ENCODE results near the gene SLC39A5. TPM values are rescaled to one million over a fixed set of nuclear protein-coding genes. Genes with fewer than 3 reads are reported as not detected.

Gene SLC39A5
- total and polyA plus RNA-seq, 8 donors, result 0.15 to 450 (median 8.0) TPM; not detected in 3

DNA sequence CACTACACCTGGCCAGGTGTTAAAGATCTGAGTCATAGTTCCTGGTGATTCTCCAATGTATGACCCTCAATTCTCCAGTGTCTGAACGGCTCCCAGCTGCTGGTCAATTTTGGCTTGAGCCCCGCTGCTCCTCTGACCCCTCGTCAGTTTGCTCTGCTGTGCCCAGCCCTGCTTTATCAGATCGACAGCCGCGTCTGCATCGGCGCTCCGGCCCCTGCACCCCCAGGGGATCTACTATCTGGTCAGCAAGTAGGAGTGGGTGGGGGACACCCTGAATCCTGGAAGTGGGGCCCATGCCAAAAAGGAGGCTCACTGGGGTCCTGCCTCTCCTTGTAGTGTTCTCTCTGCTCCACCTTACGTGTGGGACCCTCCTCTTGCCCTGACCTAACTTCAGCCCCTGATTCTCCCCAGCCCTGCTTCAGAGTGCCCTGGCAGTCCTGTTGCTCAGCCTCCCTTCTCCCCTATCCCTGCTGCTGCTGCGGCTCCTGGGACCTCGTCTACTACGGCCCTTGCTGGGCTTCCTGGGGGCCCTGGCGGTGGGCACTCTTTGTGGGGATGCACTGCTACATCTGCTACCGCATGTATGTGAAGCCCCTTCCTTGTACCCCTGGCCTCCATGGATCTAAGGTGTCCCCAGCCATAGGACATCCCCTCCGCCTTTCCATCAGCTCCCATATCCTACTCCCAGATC, 5.0 kb downstream of the SLC39A5 start:
- WGBS, 5 donors, result 49 to 73% (median 59%) methylated on average over 15 to 16 of the region's 16 CpGs

DNA sequence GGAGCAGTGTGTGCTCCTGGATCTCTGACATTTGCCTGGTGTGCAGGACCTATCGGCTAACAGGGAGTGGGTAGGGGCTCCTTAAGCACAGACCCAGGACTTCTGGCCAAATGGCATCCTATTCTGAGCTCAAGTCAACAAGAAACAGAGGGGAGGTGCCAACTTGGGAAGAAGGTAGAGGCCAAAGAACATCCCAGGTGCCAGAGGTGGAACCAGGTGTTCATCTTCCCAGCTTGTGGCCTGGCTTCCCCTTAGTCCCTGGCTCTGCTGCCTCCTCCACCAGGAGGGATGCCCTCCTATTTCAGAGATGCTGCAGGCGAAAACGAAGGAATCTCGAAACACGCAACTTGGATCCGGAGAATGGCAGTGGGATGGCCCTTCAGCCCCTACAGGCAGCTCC, 6.2 kb downstream of the SLC39A5 start:
- 94 to 98% (median 95%) methylated on average over 6 of the region's 6 CpGs for WGBS, 5 donors
- H3K36me3 ChIP-seq, result peaks cover 14 to 55% (median 49%) of the 10 kb centered on the region in 4 donors
- no peak overlapping the region for H3K4me3 ChIP-seq
- intact Hi-C loops (cut with DNase I; ENCODE audit: low total_unique reads), result no loop called here
- no peaks in the 10 kb centered on the region for H3K9me3 ChIP-seq
- no peak for DNase-seq
- TF ChIP-seq EP300 (IDR thresholded peaks at IDR 0.05) (no peak), POLR2A (IDR thresholded peaks at IDR 0.05) (no peak), POLR2AphosphoS5 (IDR thresholded peaks at IDR 0.05) (no peak), CTCF (IDR thresholded peaks at IDR 0.05) (no peak)
- H3K4me1 ChIP-seq, result no peaks in the 10 kb centered on the region
- H3K27ac ChIP-seq, result no peak overlapping the region
- no peaks in the 10 kb centered on the region for H3K27me3 ChIP-seq

More for the DNA sequence above, 5.0 kb downstream of the SLC39A5 start:
- TF ChIP-seq EP300 (IDR thresholded peaks at IDR 0.05), result no peak
- TF ChIP-seq CTCF (IDR thresholded peaks at IDR 0.05), result no peak
- no peak for TF ChIP-seq POLR2AphosphoS5 (IDR thresholded peaks at IDR 0.05)
- no peak for TF ChIP-seq POLR2A (IDR thresholded peaks at IDR 0.05)
- no peaks in the 10 kb centered on the region for H3K9me3 ChIP-seq
- peaks cover 0 to 8% (median 5%) of the 10 kb centered on the region in 4 donors for H3K4me1 ChIP-seq
- no peak overlapping the region for H3K4me3 ChIP-seq
- no peak for DNase-seq
- H3K27me3 ChIP-seq, result no peaks in the 10 kb centered on the region
- H3K27ac ChIP-seq, result no peak overlapping the region
- intact Hi-C loops (cut with DNase I; ENCODE audit: low total_unique reads), result no loop called here
- H3K36me3 ChIP-seq, result peaks cover 5 to 43% (median 37%) of the 10 kb centered on the region in 4 donors

DNA sequence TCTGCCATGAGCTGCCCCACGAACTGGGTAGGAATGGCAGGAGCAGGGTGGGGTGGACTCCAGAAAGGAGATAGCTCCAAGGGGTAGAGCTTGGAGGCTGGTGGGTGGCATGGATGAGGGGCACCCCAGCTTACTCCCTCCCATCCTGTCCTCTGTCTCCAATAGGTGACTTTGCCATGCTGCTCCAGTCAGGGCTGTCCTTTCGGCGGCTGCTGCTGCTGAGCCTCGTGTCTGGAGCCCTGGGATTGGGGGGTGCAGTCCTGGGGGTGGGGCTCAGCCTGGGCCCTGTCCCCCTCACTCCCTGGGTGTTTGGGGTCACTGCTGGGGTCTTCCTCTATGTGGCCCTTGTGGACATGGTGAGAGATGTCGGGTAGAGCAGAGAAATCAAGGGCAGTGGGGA, 7.1 kb downstream of the SLC39A5 start:
- Histone ChIP-seq H3K36me3 (peaks cover 22 to 64% (median 58%) of the 10 kb centered on the region in 4 donors), H3K4me3 (no peak overlapping the region), H3K27ac (no peak overlapping the region), H3K9me3 (no peaks in the 10 kb centered on the region), H3K4me1 (no peaks in the 10 kb centered on the region), H3K27me3 (no peaks in the 10 kb centered on the region)
- 58 to 84% (median 67%) methylated on average over 5 of the region's 5 CpGs for WGBS, 5 donors
- TF ChIP-seq POLR2A (IDR thresholded peaks at IDR 0.05) (no peak), CTCF (IDR thresholded peaks at IDR 0.05) (no peak), POLR2AphosphoS5 (IDR thresholded peaks at IDR 0.05) (no peak), EP300 (IDR thresholded peaks at IDR 0.05) (no peak)
- intact Hi-C loops (cut with DNase I; ENCODE audit: low total_unique reads), result no loop called here
- no peak for DNase-seq

GRCh38 chr12:56237552-56237951, 7.7 kb downstream of the SLC39A5 start:
- 73 to 81% (median 79%) methylated on average over 11 of the region's 11 CpGs for WGBS, 5 donors
- Histone ChIP-seq H3K27me3 (no peaks in the 10 kb centered on the region), H3K4me1 (no peaks in the 10 kb centered on the region), H3K9me3 (no peaks in the 10 kb centered on the region), H3K27ac (no peak overlapping the region), H3K4me3 (no peak overlapping the region), H3K36me3 (peaks cover 27 to 69% (median 63%) of the 10 kb centered on the region in 4 donors)
- no peak for TF ChIP-seq POLR2A (IDR thresholded peaks at IDR 0.05)
- no peak for TF ChIP-seq POLR2AphosphoS5 (IDR thresholded peaks at IDR 0.05)
- no peak for TF ChIP-seq EP300 (IDR thresholded peaks at IDR 0.05)
- TF ChIP-seq CTCF (IDR thresholded peaks at IDR 0.05), result no peak
- intact Hi-C loops (cut with DNase I; ENCODE audit: low total_unique reads), result no loop called here
- no peak for DNase-seq
